Measurements from ENCODE around the gene LYZL1.

DNA sequence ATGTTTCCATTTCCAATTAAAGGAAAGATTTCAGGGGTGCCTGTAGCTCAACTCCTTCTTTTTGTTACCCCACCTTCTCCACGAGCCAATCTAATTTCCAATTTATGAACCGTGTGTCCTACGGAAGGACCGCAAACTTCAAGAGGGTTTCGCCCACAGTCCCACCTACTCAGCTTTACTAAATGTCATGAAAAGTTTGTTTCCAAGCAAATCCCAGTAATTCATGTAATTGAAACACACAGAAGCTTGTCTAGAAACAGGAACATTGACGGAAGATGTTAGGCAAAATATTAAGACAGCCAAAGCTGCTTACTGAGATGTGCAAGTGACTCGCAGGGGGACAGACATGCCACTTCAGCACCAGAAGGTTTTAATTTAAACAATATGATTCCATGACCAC lies 32.9 kb upstream of the LYZL1 start:
- TF ChIP-seq, protein P1, sequence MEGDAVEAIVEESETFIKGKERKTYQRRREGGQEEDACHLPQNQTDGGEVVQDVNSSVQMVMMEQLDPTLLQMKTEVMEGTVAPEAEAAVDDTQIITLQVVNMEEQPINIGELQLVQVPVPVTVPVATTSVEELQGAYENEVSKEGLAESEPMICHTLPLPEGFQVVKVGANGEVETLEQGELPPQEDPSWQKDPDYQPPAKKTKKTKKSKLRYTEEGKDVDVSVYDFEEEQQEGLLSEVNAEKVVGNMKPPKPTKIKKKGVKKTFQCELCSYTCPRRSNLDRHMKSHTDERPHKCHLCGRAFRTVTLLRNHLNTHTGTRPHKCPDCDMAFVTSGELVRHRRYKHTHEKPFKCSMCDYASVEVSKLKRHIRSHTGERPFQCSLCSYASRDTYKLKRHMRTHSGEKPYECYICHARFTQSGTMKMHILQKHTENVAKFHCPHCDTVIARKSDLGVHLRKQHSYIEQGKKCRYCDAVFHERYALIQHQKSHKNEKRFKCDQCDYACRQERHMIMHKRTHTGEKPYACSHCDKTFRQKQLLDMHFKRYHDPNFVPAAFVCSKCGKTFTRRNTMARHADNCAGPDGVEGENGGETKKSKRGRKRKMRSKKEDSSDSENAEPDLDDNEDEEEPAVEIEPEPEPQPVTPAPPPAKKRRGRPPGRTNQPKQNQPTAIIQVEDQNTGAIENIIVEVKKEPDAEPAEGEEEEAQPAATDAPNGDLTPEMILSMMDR (IDR thresholded peaks at IDR 0.05; ENCODE audit: poor library complexity, severe bottlenecking), result no peak
- TF ChIP-seq EP300 (conservative IDR thresholded peaks at IDR 0.05; ENCODE audit: poor library complexity, severe bottlenecking) (no peak), SMC3 (conservative IDR thresholded peaks at IDR 0.05; ENCODE audit: poor library complexity) (no peak), POLR2AphosphoS5 (IDR thresholded peaks at IDR 0.05) (no peak), TAF1 (IDR thresholded peaks at IDR 0.05; ENCODE audit: low read depth) (no peak), EZH2 (IDR thresholded peaks at IDR 0.05; ENCODE audit: borderline replicate concordance, insufficient read depth, low read length, poor library complexity, severe bottlenecking) (no peak)
- TF ChIP-seq, protein P2, sequence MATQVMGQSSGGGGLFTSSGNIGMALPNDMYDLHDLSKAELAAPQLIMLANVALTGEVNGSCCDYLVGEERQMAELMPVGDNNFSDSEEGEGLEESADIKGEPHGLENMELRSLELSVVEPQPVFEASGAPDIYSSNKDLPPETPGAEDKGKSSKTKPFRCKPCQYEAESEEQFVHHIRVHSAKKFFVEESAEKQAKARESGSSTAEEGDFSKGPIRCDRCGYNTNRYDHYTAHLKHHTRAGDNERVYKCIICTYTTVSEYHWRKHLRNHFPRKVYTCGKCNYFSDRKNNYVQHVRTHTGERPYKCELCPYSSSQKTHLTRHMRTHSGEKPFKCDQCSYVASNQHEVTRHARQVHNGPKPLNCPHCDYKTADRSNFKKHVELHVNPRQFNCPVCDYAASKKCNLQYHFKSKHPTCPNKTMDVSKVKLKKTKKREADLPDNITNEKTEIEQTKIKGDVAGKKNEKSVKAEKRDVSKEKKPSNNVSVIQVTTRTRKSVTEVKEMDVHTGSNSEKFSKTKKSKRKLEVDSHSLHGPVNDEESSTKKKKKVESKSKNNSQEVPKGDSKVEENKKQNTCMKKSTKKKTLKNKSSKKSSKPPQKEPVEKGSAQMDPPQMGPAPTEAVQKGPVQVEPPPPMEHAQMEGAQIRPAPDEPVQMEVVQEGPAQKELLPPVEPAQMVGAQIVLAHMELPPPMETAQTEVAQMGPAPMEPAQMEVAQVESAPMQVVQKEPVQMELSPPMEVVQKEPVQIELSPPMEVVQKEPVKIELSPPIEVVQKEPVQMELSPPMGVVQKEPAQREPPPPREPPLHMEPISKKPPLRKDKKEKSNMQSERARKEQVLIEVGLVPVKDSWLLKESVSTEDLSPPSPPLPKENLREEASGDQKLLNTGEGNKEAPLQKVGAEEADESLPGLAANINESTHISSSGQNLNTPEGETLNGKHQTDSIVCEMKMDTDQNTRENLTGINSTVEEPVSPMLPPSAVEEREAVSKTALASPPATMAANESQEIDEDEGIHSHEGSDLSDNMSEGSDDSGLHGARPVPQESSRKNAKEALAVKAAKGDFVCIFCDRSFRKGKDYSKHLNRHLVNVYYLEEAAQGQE (IDR thresholded peaks at IDR 0.05; ENCODE audit: borderline replicate concordance), result no peak
